GM18519 (cell line): ENCODE results near the gene FES.

Experiments used
- ATAC-seq: cut with Tn5 transposase; IDR thresholded peaks from one replicate; pipeline ENCODE4 v1.9.1; 2021; ENCODE audit warnings: mild to moderate bottlenecking, moderate library complexity; ENCODE audit not compliant: unreplicated experiment, low FRiP score

Gene FES

GRCh38 chr15:90875549-90875981, 8.7 kb upstream of the FES start:
- ATAC-seq = no peak

- ATAC-seq = no peak
These were observed 8.3 kb upstream of the FES start for GRCh38 chr15:90876046-90876445.

GRCh38 chr15:90876512-90877170, 7.7 kb upstream of the FES start:
- no peak for ATAC-seq

DNA sequence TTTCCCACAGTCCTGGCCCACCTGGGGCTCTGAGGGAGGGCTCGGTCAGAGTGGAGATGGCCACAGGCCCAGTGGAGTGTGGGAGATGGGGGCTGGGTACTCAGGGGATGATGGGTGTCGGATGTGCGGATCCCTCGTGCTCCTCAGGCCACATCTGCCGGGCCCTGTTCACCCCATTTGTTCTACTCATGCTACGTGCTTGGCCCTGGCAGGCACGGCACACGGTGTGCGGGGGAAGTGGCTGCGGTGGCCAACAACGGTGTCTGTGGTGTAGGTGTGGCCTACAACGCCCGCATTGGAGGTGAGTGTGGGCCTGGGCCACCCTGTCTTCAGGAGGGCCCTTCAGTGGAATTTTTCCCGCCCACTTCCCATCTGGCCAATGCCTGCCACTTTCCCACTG, 7.0 kb upstream of the FES start:
- no peak for ATAC-seq

DNA sequence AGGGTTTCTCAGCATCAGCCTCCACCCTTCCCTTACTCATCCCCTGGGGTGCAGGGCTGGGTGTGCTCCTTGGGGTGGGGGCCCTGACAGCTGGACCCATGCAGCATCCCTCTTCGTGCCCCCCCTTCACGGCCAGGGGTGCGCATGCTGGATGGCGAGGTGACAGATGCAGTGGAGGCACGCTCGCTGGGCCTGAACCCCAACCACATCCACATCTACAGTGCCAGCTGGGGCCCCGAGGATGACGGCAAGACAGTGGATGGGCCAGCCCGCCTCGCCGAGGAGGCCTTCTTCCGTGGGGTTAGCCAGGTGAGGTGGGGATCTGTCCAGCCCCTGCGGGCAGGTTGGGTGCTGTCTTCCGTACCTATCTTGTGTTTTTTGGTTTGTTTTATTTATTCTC, 6.3 kb upstream of the FES start:
- no peak for ATAC-seq

DNA sequence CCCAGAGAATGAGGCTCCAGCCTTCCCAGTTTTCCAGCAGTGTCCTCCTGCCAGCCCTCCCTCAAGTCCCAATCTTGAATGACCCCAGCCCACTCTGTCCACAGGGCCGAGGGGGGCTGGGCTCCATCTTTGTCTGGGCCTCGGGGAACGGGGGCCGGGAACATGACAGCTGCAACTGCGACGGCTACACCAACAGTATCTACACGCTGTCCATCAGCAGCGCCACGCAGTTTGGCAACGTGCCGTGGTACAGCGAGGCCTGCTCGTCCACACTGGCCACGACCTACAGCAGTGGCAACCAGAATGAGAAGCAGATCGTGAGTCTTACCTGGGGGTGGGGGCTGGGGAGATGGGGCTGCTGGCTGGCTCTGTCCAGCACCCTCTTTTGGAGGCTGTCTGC, 5.6 kb upstream of the FES start:
- ATAC-seq = no peak

DNA sequence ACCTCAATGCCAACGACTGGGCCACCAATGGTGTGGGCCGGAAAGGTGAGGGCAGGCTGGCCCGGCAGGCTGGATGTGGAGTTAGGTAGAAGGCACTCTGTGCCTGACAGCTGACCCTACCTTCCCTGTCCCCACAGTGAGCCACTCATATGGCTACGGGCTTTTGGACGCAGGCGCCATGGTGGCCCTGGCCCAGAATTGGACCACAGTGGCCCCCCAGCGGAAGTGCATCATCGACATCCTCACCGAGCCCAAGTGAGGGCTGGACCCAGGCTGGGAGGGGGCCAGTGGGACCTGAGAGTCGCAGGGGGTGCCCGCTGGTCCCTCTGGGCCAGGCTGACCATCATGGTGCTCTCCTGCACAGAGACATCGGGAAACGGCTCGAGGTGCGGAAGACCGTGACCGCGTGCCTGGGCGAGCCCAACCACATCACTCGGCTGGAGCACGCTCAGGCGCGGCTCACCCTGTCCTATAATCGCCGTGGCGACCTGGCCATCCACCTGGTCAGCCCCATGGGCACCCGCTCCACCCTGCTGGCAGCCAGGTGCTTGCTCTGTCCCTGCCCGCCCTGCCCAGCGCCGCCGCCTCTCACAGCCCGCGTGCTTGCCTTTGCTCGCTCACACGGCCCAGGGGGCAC, 4.5 kb upstream of the FES start:
- no peak for ATAC-seq

DNA sequence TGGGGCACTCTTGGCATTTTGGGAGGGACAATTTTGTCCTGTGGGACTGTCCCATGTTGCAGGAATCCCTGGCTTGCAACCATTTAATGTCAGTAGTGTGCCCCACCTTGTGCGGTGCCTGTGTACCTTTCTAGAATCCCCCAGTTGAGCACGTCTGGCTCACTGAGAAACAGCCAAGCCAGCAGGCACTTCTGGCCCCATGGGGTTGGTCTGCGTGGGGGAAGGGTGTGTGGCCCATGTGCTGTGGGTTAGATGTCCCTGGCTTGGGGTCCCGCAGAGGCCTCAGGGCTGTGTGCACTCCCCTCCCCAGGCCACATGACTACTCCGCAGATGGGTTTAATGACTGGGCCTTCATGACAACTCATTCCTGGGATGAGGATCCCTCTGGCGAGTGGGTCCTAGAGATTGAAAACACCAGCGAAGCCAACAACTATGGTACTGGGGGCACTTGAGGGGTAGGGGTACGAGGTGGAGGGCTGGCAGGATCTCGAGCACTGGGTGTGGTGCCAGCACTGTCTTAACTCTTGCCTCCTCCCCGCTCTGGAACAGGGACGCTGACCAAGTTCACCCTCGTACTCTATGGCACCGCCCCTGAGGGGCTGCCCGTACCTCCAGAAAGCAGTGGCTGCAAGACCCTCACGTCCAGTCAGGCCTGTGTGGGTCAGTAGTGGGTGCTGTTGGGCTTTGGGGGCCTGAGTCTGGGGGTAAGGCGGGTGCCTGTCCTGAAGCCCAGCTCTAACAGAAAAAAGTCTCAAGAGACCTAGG, 3.7 kb upstream of the FES start:
- ATAC-seq = no peak

DNA sequence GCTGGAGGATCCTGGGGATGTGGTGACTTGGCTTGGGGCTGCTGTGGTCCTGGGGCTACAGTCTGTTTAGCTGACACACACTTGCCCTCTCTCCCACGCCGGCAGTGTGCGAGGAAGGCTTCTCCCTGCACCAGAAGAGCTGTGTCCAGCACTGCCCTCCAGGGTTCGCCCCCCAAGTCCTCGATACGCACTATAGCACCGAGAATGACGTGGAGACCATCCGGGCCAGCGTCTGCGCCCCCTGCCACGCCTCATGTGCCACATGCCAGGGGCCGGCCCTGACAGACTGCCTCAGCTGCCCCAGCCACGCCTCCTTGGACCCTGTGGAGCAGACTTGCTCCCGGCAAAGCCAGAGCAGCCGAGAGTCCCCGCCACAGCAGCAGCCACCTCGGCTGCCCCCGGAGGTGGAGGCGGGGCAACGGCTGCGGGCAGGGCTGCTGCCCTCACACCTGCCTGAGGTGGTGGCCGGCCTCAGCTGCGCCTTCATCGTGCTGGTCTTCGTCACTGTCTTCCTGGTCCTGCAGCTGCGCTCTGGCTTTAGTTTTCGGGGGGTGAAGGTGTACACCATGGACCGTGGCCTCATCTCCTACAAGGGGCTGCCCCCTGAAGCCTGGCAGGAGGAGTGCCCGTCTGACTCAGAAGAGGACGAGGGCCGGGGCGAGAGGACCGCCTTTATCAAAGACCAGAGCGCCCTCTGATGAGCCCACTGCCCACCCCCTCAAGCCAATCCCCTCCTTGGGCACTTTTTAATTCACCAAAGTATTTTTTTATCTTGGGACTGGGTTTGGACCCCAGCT, 2.9 kb upstream of the FES start:
- ATAC-seq = no peak

DNA sequence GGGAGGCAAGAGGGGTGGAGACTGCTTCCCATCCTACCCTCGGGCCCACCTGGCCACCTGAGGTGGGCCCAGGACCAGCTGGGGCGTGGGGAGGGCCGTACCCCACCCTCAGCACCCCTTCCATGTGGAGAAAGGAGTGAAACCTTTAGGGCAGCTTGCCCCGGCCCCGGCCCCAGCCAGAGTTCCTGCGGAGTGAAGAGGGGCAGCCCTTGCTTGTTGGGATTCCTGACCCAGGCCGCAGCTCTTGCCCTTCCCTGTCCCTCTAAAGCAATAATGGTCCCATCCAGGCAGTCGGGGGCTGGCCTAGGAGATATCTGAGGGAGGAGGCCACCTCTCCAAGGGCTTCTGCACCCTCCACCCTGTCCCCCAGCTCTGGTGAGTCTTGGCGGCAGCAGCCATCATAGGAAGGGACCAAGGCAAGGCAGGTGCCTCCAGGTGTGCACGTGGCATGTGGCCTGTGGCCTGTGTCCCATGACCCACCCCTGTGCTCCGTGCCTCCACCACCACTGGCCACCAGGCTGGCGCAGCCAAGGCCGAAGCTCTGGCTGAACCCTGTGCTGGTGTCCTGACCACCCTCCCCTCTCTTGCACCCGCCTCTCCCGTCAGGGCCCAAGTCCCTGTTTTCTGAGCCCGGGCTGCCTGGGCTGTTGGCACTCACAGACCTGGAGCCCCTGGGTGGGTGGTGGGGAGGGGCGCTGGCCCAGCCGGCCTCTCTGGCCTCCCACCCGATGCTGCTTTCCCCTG, 2.2 kb upstream of the FES start:
- ATAC-seq = no peak

- no peak for ATAC-seq
These were observed 1.4 kb upstream of the FES start for GRCh38 chr15:90882781-90883525.

GRCh38 chr15:90883526-90883975, 753 bp upstream of the FES start:
- no peak for ATAC-seq

GRCh38 chr15:90884719-90885431, 571 bp downstream of the FES start:
- no peak for ATAC-seq

DNA sequence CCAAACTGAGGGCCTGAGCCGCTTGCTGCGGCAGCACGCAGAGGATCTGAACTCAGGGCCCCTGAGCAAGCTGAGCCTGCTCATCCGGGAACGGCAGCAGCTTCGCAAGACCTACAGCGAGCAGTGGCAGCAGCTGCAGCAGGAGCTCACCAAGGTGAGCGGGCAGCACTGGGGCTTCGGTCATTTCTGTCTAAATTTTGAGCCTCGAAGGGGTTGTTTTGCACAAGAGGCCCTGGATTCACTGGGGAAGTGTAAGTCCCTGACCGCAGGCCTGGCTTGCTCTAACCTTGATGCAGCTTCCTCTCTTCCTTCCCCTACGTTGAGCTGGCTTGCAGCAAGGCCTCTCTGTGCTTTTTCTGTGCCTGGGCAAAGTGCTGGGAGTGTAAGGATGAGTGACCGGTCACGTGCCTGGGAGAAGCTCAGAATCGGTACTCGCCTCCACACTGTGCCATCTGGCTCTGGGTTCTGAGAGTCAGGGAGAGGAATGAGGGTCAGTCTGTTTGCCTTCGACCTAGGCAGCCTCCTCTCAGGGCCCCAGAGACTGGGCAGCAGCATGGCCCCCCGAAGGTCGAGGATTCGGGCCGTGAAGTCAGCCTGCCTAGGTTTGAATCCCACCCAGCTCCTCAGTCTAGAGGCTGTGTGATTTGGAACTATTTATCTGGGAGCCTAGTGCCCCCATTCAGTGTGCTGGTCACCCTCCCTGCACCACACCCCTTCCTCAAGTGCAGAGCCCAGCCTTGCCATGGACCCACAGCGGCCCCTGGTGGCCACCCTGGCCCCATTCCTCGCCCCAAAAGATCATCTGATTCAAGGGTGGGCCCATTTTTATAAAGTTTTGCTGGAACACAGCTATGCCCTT, 1.4 kb downstream of the FES start:
- no peak for ATAC-seq

DNA sequence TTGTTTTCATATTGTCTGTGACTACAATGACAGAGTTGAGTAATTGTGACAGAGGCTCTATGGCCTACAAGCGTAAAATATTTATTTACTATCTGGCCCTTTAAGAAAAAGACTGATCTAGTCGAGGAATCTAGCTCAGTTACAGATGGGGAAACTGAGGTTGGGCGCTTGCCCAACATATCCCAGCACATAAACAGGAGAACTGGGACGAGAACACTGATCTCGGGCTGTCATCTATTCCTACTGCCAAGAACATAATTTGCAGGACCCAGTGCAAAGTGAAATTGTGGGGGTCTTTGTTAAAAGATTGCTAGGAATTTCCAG, 1.9 kb downstream of the FES start:
- no peak for ATAC-seq

- ATAC-seq = no peak
These were observed 2.8 kb downstream of the FES start for GRCh38 chr15:90887037-90887481.

DNA sequence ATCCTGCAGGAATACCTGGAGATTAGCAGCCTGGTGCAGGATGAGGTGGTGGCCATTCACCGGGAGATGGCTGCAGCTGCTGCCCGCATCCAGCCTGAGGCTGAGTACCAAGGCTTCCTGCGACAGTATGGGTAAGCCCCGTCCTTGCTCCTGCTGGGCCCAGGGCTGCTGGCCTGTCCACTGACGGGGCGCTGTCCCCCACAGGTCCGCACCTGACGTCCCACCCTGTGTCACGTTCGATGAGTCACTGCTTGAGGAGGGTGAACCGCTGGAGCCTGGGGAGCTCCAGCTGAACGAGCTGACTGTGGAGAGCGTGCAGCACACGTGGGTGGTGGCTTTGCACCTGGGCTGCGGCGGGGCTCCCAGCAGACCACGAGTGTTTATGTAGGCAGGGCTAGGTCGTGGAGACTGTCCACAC, 5.0 kb downstream of the FES start:
- ATAC-seq = no peak
